ENCODE results near the gene IFFO2. TPM values are rescaled to one million over a fixed set of nuclear protein-coding genes. Genes with fewer than 3 reads are reported as not detected.
"Not testable (repeated sequence)": the region's sequence is repeated elsewhere in the genome, so short reads cannot be mapped to it uniquely, and the experiment has no call there.

The IFFO2 gene
- total and polyA plus RNA-seq, 2 experiments from 2014 or later, result 0.71 to 7.5 TPM

DNA sequence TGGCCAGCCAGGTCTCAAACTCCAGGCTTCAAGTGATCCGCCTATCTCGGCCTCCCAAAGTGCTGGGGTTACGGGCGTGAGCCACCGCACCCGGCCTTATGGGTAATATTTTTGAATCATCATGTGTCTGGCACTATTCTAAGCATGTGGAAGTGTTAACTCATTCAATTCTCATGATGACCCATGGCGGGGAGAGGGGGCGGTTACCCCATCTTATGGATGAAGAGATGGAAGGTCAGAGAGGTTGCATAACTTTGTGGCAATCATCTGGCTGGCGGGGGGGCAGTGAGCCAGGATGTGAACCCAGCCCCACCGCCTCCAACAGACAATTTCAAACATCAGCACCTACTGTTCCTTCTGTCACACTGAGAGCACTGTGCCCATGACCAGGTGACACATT lies 85.5 kb downstream of the IFFO2 start:
- Histone ChIP-seq H3K4me1 (ENCODE audit: insufficient read depth) (no peaks in the 10 kb centered on the region), H3F3A (replicated peaks; ENCODE audit: low read depth) (no peaks in the 10 kb centered on the region), H3K27me3 (ENCODE audit: insufficient read depth) (no peaks in the 10 kb centered on the region), H3K9me2 (ENCODE audit: insufficient read depth) (no peaks in the 10 kb centered on the region), H3K27ac (ENCODE audit: low read depth) (no peak overlapping the region), H3K79me2 (replicated peaks; ENCODE audit: insufficient read depth) (no peaks in the 10 kb centered on the region), H3K4me2 (no peak overlapping the region), H3K36me3 (ENCODE audit: insufficient read depth) (no peaks in the 10 kb centered on the region), H4K20me1 (replicated peaks; ENCODE audit: insufficient read depth) (no peaks in the 10 kb centered on the region; the same call in 1 of the 2 replicates), H2AFZ (no peak overlapping the region), H3K4me3 (no peak overlapping the region)
- DNase-seq (ENCODE audit: low spot score), result no peak
- Mint-ChIP-seq H3K9me3 (no peaks in the 10 kb centered on the region), H3K4me3 (no peak overlapping the region), H3K4me1 (no peaks in the 10 kb centered on the region), H3K27ac (no peak overlapping the region), H3K27me3 (ENCODE audit: insufficient read depth, low read depth, poor library complexity) (peaks cover 6% of the 10 kb centered on the region), H3K36me3 (ENCODE audit: low read depth) (no peaks in the 10 kb centered on the region; the same call in 2 of the 3 replicates)
- ATAC-seq, result no peak
- TF ChIP-seq POLR2AphosphoS5 (IDR thresholded peaks at IDR 0.05; ENCODE audit: low read depth) (no peak), JUNB (IDR thresholded peaks at IDR 0.05; ENCODE audit: unreplicated experiment) (no peak)
- TF ChIP-seq, protein P1, sequence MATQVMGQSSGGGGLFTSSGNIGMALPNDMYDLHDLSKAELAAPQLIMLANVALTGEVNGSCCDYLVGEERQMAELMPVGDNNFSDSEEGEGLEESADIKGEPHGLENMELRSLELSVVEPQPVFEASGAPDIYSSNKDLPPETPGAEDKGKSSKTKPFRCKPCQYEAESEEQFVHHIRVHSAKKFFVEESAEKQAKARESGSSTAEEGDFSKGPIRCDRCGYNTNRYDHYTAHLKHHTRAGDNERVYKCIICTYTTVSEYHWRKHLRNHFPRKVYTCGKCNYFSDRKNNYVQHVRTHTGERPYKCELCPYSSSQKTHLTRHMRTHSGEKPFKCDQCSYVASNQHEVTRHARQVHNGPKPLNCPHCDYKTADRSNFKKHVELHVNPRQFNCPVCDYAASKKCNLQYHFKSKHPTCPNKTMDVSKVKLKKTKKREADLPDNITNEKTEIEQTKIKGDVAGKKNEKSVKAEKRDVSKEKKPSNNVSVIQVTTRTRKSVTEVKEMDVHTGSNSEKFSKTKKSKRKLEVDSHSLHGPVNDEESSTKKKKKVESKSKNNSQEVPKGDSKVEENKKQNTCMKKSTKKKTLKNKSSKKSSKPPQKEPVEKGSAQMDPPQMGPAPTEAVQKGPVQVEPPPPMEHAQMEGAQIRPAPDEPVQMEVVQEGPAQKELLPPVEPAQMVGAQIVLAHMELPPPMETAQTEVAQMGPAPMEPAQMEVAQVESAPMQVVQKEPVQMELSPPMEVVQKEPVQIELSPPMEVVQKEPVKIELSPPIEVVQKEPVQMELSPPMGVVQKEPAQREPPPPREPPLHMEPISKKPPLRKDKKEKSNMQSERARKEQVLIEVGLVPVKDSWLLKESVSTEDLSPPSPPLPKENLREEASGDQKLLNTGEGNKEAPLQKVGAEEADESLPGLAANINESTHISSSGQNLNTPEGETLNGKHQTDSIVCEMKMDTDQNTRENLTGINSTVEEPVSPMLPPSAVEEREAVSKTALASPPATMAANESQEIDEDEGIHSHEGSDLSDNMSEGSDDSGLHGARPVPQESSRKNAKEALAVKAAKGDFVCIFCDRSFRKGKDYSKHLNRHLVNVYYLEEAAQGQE (IDR thresholded peaks at IDR 0.05; ENCODE audit: unreplicated experiment), result no peak
- TF ChIP-seq, protein P2, sequence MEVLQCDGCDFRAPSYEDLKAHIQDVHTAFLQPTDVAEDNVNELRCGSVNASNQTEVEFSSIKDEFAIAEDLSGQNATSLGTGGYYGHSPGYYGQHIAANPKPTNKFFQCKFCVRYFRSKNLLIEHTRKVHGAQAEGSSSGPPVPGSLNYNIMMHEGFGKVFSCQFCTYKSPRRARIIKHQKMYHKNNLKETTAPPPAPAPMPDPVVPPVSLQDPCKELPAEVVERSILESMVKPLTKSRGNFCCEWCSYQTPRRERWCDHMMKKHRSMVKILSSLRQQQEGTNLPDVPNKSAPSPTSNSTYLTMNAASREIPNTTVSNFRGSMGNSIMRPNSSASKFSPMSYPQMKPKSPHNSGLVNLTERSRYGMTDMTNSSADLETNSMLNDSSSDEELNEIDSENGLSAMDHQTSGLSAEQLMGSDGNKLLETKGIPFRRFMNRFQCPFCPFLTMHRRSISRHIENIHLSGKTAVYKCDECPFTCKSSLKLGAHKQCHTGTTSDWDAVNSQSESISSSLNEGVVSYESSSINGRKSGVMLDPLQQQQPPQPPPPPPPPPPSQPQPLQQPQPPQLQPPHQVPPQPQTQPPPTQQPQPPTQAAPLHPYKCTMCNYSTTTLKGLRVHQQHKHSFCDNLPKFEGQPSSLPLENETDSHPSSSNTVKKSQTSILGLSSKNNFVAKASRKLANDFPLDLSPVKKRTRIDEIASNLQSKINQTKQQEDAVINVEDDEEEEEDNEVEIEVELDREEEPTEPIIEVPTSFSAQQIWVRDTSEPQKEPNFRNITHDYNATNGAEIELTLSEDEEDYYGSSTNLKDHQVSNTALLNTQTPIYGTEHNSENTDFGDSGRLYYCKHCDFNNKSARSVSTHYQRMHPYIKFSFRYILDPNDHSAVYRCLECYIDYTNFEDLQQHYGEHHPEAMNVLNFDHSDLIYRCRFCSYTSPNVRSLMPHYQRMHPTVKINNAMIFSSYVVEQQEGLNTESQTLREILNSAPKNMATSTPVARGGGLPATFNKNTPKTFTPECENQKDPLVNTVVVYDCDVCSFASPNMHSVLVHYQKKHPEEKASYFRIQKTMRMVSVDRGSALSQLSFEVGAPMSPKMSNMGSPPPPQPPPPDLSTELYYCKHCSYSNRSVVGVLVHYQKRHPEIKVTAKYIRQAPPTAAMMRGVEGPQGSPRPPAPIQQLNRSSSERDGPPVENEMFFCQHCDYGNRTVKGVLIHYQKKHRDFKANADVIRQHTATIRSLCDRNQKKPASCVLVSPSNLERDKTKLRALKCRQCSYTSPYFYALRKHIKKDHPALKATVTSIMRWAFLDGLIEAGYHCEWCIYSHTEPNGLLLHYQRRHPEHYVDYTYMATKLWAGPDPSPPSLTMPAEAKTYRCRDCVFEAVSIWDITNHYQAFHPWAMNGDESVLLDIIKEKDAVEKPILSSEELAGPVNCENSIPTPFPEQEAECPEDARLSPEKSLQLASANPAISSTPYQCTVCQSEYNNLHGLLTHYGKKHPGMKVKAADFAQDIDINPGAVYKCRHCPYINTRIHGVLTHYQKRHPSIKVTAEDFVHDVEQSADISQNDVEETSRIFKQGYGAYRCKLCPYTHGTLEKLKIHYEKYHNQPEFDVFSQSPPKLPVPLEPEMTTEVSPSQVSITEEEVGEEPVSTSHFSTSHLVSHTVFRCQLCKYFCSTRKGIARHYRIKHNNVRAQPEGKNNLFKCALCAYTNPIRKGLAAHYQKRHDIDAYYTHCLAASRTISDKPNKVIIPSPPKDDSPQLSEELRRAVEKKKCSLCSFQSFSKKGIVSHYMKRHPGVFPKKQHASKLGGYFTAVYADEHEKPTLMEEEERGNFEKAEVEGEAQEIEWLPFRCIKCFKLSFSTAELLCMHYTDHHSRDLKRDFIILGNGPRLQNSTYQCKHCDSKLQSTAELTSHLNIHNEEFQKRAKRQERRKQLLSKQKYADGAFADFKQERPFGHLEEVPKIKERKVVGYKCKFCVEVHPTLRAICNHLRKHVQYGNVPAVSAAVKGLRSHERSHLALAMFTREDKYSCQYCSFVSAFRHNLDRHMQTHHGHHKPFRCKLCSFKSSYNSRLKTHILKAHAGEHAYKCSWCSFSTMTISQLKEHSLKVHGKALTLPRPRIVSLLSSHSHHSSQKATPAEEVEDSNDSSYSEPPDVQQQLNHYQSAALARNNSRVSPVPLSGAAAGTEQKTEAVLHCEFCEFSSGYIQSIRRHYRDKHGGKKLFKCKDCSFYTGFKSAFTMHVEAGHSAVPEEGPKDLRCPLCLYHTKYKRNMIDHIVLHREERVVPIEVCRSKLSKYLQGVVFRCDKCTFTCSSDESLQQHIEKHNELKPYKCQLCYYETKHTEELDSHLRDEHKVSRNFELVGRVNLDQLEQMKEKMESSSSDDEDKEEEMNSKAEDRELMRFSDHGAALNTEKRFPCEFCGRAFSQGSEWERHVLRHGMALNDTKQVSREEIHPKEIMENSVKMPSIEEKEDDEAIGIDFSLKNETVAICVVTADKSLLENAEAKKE (CRISPR knock-in tag; IDR thresholded peaks at IDR 0.05), result no peak

DNA sequence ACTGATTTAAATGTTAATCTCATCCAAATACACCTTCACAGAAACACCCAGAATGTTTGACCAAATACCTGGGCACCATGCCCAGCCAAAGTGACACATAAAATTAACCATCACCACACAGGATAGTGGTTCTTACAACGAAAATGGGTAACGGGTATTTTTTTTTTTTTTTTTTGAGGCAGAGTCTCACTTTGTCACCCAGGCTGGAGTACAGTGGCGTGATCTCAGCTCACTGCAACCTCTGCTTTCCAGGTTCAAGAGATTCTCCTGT lies 85.9 kb downstream of the IFFO2 start:
- not testable (repeated sequence) for H3K27ac ChIP-seq (ENCODE audit: low read depth); H3F3A ChIP-seq (replicated peaks; ENCODE audit: low read depth); H3K27me3 Mint-ChIP-seq (ENCODE audit: insufficient read depth, low read depth, poor library complexity); H3K27me3 ChIP-seq (ENCODE audit: insufficient read depth); ATAC-seq; H3K27ac Mint-ChIP-seq; H3K4me1 Mint-ChIP-seq; H3K36me3 Mint-ChIP-seq (ENCODE audit: low read depth); H3K4me3 ChIP-seq; H3K4me2 ChIP-seq; H4K20me1 ChIP-seq (replicated peaks; ENCODE audit: insufficient read depth); DNase-seq (ENCODE audit: low spot score); H3K4me1 ChIP-seq (ENCODE audit: insufficient read depth); H3K79me2 ChIP-seq (replicated peaks; ENCODE audit: insufficient read depth); H3K4me3 Mint-ChIP-seq; H3K36me3 ChIP-seq (ENCODE audit: insufficient read depth); H3K9me3 Mint-ChIP-seq; H3K9me2 ChIP-seq (ENCODE audit: insufficient read depth); H2AFZ ChIP-seq
